HG03457 (cell line): ENCODE measurements around the gene REN.
A peak's percentile ranks its signal among the peaks of the same experiment; 100 is the strongest.

Experiments
- ATAC-seq: cut with Tn5 transposase; IDR thresholded peaks from one replicate; pipeline ENCODE4 v1.9.1; 2021; ENCODE audit warnings: moderate number of reproducible peaks; ENCODE audit not compliant: unreplicated experiment

The REN gene

GRCh38 chr1:204166219-204166618 lies at the start of gene REN:
TSS of gene REN (minus strand) at chr1:204166337. CDS start at chr1:204166293, 44 bp downstream.
- no peak for ATAC-seq

DNA sequence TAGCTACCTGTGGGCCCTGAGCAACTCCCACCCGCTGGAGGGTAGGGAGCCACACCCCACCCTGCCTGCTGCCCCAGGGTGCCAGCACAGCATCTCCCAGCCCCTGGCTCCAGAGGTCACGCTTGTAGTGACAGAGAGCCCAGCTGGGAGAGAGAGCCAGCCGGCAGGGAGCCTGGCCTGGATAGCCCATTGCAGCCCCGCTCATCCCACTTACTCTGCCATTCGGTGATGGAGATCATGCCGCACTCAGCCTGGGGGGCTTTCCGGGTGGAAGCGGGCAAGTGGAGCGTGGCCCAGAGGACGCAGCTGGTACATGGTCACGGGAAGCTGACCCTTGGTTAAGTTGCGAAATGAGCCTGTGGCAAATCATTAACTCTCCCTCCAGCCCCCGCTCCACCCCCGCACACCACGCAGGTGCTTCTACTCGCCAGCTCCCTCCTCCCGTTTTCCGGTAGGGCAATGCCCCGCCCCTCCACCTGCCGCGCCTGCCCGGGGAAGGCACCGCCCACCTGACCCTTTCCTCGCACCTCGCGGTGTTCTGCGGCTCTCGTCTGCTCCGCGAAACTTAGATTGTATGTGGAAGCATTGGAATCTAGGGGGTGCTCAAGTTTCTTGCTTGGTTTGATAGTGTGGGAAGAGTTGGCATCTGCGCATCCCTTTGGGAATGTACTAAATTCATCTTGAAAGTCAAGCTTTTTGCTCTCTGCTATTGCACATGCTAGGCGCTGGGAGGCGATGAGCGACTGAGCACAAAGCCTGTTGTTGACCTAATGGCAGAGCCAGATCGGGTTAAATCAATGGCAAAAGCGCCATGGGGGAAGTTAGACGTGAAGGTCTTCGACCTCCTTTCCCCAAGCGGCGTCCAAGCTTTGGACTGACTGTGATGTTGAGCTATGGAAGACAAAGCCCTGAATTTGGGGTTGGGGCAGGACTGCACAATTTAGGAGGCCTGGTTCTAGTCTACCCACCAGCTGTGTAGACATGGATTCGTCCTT lies 47.8 kb upstream of the REN start, which contains the start of gene GOLT1A:
GOLT1A (minus strand) TSS at position 321 of the 995 bp plus-strand sequence; CDS start at position 239, 82 bp downstream.
- ATAC-seq = peak; percentile 51

GRCh38 chr1:204212715-204213114 lies 46.6 kb upstream of the REN start:
- ATAC-seq = no peak

- no peak for ATAC-seq
These were observed 44.9 kb upstream of the REN start for GRCh38 chr1:204211046-204211445.

DNA sequence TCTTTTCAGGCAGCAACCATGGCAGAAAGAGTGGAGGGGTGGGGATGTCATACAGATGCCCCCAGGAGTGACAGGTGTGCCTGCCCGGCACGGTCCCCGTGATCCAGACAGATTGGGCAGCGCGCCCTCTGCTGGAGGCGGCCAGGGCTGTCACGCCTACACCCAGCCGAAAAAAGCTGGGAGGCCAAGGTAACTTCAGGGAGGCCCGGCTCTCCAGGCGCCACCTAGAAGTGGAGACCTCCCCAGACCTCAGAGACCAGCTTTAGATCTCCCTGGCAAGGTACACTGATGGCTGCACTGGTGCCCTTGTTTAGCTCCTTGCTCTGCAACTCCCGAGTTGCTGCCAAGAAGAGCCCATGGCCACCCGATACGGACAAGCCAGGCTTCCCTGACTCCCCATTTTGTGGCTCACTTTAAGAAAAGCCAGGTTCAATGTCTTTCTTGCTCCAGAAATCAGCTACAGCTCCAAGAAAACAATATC lies 41.0 kb upstream of the REN start:
- no peak for ATAC-seq

DNA sequence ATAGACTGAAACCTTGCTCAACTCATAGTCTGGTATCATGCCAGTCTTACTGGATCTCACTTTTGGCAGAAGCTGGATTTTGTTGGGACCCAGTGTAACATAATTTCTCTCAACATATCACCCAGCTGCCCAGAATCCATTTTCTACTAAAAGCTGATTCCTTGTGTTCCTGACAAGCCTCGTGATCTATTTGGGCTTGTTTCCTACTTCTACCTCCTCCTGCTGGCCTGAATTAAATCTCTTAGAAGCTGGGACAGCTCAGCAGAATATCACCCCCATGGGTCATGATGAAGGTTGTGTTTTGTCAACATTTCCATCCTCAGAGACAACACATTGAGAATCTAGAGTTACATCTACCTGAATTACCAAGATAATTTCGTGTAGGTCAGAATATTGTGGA lies 40.0 kb upstream of the REN start:
- no peak for ATAC-seq

DNA sequence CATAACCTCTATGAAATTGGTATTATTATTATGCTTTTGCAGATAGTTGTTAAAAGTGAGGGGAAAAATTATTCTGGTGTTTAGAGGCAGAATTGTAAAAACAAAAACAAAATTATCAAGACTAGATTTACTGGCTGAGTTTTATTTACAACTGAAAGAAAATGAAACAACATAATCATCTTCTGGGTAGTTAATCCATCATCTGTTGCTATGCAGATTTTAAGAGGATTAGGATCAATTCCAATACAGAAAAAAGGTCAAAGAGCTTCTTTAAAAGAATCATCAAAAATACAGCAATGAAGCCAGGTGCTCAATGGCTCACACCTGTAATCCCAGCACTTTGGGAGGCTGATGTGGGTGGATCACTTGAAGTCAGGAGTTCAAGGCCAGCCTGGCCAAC lies 39.3 kb upstream of the REN start:
- no peak for ATAC-seq

GRCh38 chr1:204204944-204205343 lies 38.8 kb upstream of the REN start:
- ATAC-seq = no peak

- ATAC-seq = no peak
These were observed 37.1 kb upstream of the REN start for GRCh38 chr1:204203206-204203767.

- ATAC-seq = no peak
These were observed 36.3 kb upstream of the REN start for GRCh38 chr1:204202481-204202880.

GRCh38 chr1:204201348-204202040 lies 35.4 kb upstream of the REN start:
- ATAC-seq = no peak

GRCh38 chr1:204199579-204199978 lies 33.4 kb upstream of the REN start:
- no peak for ATAC-seq

DNA sequence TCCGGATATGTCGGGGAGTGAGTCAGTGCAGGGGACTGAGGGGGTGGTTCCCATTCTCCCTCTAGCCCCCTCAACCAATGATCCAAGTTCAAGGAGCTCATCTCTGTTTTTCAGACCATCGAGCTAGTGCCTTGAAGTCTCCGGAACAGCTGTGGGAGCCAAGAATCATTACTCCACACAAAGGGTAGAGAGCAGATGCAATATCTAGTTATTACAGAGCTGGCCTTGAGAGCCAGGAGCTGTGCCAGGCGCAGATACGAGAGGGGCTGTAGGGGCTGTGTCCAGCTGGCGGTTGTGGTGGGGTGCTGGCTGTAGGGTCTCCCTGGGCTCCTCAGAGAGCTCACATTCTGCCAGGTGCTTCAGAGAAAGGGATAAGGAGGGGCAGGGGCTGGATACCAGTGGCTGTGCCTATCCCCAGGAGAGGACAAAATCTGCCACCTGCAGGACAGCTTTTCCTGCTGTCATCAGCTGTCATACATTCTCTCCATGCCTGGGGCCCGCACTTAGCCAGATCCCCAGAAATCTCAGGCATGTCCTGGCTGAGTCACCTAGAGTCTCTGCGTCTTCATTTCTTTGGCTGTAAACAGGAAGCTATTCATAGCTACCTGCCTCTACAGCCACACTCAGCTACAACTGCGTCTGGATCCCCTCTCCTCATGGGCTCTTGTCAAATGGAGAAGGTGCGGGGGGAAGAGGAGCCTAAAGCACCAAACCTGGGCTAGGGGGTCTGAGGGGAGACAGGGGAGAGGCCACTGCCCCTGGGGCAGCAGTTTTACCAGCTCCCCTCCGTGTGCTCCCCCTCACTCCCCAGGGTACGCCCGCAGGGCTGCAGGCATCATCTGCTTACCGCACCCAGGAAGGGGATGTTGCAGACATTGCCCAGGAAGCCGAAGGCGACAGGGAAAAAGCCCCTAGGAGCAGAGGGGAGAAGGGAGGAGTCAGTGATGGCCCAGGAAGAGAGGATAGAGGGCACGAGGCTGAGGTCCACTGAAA lies 32.5 kb upstream of the REN start:
- ATAC-seq = no peak

GRCh38 chr1:204197068-204197467 lies 30.9 kb upstream of the REN start:
- ATAC-seq = no peak

DNA sequence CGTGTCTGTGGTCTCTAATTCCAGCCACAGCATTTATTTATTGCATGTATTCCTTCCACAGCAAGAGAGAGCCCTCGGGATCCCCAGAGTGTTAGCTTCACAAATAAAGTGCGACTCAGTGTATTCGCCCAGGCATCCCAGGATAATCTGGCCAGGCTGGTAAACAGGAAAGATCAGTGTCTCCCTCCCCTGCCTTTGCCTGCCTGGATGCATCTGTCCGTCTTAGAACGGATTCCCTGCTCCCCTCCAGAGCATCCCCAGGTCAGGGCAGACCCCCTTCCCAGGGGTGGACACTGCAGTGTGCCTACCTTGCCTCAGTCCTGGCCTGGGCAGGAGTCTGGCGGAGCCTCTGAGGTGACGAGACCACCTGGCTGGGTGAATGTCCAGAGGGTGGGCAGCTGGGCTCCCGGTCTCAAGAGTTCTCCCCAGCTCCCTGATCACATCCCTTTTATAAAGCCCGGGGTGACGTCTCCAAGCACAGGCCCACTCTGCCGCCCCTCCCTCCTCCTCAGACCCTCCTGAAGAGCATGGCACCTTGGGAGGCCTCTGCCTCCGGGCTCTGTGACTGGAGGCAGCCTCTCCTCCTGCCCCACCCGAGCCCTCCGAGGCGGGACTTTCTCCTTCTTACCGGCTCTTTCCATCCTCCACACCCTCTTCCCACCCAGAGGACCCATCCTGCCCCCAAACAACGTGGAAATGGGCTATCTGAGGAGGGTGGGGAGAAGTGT lies 30.1 kb upstream of the REN start, which contains the start of gene KISS1:
KISS1 (minus strand) TSS at position 424 of the 728 bp plus-strand sequence. CDS start 3,615 bp downstream, outside the sequence.
- no peak for ATAC-seq

- no peak for ATAC-seq
These were observed 28.6 kb upstream of the REN start for GRCh38 chr1:204194771-204195170.

- no peak for ATAC-seq
These were observed 27.9 kb upstream of the REN start for GRCh38 chr1:204194080-204194479.

GRCh38 chr1:204192589-204193352 lies 26.6 kb upstream of the REN start:
- no peak for ATAC-seq

DNA sequence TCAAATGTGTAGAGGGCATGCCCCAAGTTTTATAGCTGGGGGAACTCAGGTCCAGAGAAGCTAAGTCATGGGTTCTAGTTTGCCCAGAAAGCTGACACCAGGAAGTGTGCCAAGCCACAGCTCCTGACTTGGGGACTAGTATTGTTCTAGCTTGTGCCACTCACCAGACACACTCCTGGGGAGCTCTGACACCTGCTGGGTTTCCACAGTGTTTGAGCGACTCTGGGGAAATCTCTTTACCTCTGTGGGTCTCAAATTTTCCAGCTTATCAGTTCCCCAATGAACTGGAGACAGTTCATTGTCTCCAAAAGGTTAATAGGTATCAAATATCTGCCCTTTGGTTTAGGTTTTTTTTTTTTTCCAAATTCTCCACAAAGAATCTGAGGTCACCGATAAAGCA lies 25.9 kb upstream of the REN start:
- no peak for ATAC-seq
